Measurements from ENCODE around the gene ZNF536.

DNA sequence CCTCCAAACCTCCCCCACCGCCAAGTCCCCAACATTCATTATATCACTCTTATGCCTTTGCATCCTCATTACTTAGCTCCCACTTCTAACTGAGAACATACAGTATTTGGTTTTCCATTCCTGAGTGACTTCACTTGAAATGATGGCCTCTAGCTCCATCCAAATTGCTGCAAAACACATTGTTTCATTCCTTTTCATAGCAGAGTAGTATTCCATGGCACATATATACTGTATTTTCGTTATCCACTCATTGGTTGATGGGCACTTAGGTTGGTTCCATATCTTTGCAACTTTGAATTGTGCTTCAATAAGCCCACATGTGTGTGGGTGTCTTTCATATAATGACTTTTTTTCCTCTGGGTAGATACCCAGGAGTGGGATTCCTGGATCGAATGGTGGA lies 233.1 kb downstream of the ZNF536 start:
- TF ChIP-seq, protein P1, sequence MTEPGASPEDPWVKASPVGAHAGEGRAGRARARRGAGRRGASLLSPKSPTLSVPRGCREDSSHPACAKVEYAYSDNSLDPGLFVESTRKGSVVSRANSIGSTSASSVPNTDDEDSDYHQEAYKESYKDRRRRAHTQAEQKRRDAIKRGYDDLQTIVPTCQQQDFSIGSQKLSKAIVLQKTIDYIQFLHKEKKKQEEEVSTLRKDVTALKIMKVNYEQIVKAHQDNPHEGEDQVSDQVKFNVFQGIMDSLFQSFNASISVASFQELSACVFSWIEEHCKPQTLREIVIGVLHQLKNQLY (CRISPR knock-in tag; IDR thresholded peaks at IDR 0.05) = no peak
- no peak for TF ChIP-seq POLR2A (IDR thresholded peaks at IDR 0.05; ENCODE audit: insufficient read depth in 1 of 2, low read depth in 2 of 2, low read length in 2 of 2)
- TF ChIP-seq ZNF263 (CRISPR knock-in tag; IDR thresholded peaks at IDR 0.05) = no peak
- no peak for TF ChIP-seq TAF1 (CRISPR knock-in tag; IDR thresholded peaks at IDR 0.05)
- no peak for TF ChIP-seq U2AF2 (IDR thresholded peaks at IDR 0.05; ENCODE audit: low read depth, low read length)
